ENCODE results near the gene TTLL3.

Gene TTLL3

GRCh38 chr3:9781978-9782603 is 28.0 kb upstream of the TTLL3 start:
- no peak for DNase-seq (ENCODE audit: low read depth)
- H3K4me3 ChIP-seq (ENCODE audit: low read length) = no peak overlapping the region
- TF ChIP-seq CTCF (conservative IDR thresholded peaks at IDR 0.05; ENCODE audit: low read length) = no peak

DNA sequence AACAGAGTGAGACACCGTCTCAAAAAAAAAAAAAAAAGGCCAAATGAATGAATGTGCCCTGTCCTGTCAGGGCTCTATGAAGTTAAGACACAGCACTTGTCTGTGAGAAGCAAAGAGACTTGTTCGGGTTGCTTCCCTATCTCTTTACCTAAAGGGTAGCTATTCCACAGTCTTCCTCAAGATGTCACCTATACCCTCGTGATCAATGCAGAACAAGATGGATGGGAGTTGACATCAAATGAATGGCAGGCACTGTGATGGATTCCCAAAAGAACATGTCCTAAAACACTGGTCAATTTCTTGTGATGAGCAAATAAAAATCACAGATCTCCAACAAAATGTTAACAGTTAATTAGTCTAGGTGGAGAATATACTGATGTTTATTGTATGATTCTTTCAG is 27.3 kb upstream of the TTLL3 start:
- no peak for TF ChIP-seq CTCF (conservative IDR thresholded peaks at IDR 0.05; ENCODE audit: low read length)
- no peak overlapping the region for H3K4me3 ChIP-seq (ENCODE audit: low read length)
- DNase-seq (ENCODE audit: low read depth) = no peak

DNA sequence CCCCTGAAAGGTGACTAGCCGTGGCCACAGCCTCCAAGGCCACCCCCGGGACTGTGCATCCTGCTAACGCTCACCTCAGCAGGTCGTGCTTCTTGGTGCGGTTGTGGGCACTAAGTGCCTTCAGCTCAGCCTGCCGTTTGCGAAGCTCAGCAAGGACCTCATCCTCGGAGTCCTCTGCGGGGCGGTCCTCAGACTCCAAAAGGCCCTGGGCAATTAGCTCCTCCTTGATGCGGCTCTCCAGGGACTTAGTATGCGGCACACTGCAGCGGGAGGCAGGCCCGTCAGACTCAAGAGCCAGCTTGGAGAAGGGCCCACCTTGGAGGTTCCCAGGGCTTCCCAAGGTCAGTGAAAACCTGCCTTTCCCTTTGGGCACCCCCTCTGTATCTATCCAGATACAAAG is 26.1 kb upstream of the TTLL3 start:
- no peak for TF ChIP-seq CTCF (conservative IDR thresholded peaks at IDR 0.05; ENCODE audit: low read length)
- no peak for DNase-seq (ENCODE audit: low read depth)
- H3K4me3 ChIP-seq (ENCODE audit: low read length) = no peak overlapping the region

- no peak for TF ChIP-seq CTCF (conservative IDR thresholded peaks at IDR 0.05; ENCODE audit: low read length)
- DNase-seq (ENCODE audit: low read depth) = no peak
- no peak overlapping the region for H3K4me3 ChIP-seq (ENCODE audit: low read length)
These were observed 25.1 kb upstream of the TTLL3 start for GRCh38 chr3:9784965-9785364.

DNA sequence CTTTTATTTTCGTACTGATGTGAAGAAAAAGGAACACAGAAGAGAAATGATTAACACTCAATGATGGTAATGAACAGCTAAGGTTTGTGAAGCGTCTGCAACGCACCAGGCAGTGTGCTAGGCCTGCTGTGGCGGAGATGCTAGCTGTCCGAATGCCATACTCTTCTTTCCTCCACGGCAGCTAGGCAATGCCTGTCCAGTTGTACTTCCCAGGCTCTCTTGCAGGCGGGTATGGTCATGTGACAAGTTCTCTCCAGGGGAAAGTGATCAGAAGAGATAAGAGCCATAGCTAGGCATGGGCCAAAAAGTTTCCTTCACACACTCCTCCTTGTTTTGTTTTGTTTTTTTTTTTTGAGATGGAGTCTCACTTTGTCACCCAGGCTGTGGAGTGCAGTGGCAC is 24.5 kb upstream of the TTLL3 start:
- H3K4me3 ChIP-seq (ENCODE audit: low read length) = no peak overlapping the region
- DNase-seq (ENCODE audit: low read depth) = no peak
- TF ChIP-seq CTCF (conservative IDR thresholded peaks at IDR 0.05; ENCODE audit: low read length) = no peak

DNA sequence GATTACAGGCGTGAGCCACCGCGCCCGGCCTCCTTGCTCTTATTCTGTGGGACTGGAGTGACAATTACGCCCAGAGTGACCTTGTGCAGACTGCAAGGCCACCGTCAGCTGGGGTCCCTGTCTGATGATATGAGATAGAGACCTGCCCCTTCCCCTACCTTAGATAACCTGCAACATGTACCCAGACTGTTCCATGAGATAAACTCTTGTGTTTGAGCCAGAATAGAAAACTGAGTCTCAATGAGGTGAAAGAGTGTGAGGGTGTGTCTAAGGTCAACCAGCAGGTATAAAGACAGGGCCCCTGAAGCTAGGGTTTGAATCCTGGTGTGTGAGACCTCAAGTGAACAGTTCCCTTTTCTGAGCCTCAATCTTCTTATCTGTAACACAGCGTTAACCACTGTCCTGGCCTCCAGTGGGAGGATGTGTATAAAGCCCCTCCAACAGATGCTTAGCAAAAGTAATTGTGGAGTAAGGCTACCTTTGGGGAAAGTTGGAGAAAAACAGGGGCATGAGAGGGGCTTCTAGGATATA is 23.8 kb upstream of the TTLL3 start:
- no peak for TF ChIP-seq CTCF (conservative IDR thresholded peaks at IDR 0.05; ENCODE audit: low read length)
- DNase-seq (ENCODE audit: low read depth) = no peak
- H3K4me3 ChIP-seq (ENCODE audit: low read length) = no peak overlapping the region

GRCh38 chr3:9786825-9787669 is 23.0 kb upstream of the TTLL3 start:
- DNase-seq (ENCODE audit: low read depth) = no peak
- TF ChIP-seq CTCF (conservative IDR thresholded peaks at IDR 0.05; ENCODE audit: low read length) = peak; percentile 37
- no peak overlapping the region for H3K4me3 ChIP-seq (ENCODE audit: low read length)

Data from AG10803 (cell line).